Measurements from ENCODE around the gene CROCC2. TPM values are rescaled to one million over a fixed set of nuclear protein-coding genes. Genes with fewer than 3 reads are reported as not detected.
A peak's percentile ranks its signal among the peaks of the same experiment; 100 is the strongest.

Gene CROCC2
- total RNA-seq, 6 donors from 2014 or later = 0.23 to 17.8 (median 7.6) TPM

DNA sequence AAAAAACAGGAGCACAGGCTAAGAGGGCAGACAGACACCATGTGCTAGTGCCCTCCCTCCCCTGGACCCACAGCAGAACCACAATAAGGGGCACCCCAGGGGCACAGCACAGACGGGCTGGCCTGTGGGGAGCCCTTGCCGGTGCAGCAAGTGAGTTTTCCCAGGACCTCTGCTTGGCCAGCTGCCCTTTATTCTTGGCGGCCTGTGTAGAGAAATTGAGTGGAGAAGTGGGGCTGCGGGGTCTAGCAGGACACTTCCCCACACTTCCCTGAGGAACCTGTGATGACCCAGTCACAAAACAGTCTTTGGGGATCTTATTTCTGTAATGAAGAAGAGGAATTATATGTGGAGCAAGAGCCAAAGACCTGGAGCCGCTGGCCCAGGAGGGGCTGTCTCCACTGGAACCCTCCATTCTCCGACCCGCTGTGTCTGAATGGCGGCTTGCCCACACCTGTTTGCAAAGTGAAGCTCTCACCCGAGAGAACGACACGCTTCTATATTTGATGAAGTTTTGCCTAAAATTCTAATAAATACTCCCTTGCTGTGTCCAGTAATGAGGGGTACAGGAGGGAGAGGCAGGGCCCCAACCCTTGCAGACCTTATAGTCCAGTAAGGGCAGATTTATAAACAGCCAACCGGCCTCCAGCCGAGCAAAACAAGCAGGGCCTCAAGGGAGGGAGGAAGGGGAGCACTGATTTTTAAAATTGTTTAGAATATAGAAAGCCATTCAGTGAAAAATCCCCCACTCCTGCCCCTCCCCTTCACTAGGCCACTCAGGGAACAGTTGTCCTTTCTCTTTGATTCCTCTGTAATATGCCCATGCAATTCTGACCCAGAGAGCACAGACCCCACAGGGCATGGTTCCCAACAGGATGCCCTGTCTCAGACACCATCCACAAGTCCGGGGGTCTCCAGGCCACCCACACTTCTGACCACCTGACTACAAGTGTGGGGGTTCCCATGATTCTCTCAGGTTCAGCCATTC is 47.6 kb downstream of the CROCC2 start:
- TF ChIP-seq, protein P1, sequence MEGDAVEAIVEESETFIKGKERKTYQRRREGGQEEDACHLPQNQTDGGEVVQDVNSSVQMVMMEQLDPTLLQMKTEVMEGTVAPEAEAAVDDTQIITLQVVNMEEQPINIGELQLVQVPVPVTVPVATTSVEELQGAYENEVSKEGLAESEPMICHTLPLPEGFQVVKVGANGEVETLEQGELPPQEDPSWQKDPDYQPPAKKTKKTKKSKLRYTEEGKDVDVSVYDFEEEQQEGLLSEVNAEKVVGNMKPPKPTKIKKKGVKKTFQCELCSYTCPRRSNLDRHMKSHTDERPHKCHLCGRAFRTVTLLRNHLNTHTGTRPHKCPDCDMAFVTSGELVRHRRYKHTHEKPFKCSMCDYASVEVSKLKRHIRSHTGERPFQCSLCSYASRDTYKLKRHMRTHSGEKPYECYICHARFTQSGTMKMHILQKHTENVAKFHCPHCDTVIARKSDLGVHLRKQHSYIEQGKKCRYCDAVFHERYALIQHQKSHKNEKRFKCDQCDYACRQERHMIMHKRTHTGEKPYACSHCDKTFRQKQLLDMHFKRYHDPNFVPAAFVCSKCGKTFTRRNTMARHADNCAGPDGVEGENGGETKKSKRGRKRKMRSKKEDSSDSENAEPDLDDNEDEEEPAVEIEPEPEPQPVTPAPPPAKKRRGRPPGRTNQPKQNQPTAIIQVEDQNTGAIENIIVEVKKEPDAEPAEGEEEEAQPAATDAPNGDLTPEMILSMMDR (IDR thresholded peaks at IDR 0.05) = no peak
- TF ChIP-seq EP300 (IDR thresholded peaks at IDR 0.05) = no peak
- TF ChIP-seq POLR2A (IDR thresholded peaks at IDR 0.05) = no peak
- no peak for TF ChIP-seq POLR2AphosphoS5 (IDR thresholded peaks at IDR 0.05)
- H3K9me3 ChIP-seq = no peaks in the 10 kb centered on the region
- no peaks in the 10 kb centered on the region for H3K36me3 ChIP-seq
- DNase-seq (peak in 1 of 2 donors; percentile 36), ATAC-seq (ENCODE audit: low FRiP score in 2 of 2) (no peak)
- no peak overlapping the region for H3K4me3 ChIP-seq
- H3K27ac ChIP-seq = no peak overlapping the region
- no peaks in the 10 kb centered on the region for H3K27me3 ChIP-seq
- 66 to 72% methylated on average over 14 of the region's 14 CpGs for WGBS, 2 donors
- H3K4me1 ChIP-seq = peaks cover 0 to 8% (median 3%) of the 10 kb centered on the region in 4 donors

DNA sequence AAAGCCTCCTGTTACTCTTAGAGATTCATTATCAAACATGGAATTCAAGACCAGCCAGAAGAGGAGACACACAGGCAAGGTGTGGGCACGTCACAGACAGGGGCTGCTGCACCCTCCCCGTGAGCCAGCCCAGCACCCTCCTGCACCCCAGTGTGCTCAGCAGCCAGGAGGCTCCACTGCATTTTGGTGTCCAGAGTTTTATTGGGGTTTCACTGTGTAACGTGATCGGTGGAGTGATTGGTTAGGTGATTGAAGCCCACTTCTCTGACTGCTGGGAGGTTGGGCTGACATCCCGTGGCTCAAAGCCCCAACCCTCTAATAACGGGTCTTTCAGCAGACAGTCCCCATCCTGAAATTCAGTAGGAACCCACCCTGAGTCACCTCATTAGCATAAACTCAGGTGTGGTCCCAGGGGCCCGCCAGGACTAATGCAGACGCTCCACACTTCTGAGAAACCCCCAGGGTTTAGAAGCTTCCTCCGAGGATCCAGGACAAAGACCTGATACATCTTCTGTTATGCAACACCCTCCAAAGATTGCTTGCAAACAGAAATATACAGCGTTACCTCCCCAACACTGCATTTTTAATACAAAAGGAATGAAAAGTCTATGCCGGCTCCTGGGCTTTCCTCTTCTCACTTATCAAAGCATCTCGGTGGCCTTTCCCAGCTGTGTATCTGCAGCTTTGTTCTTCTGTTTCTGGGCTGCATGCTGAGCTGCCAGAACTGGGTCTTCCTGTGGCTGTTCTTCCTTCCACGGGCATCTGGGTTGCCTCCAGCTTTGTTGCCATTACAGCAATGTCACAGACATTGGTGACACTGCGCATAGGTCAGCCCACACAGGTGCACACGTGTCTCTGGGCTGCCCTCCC is 48.5 kb downstream of the CROCC2 start:
- TF ChIP-seq, protein P1 (IDR thresholded peaks at IDR 0.05) = no peak
- no peak for TF ChIP-seq EP300 (IDR thresholded peaks at IDR 0.05)

DNA sequence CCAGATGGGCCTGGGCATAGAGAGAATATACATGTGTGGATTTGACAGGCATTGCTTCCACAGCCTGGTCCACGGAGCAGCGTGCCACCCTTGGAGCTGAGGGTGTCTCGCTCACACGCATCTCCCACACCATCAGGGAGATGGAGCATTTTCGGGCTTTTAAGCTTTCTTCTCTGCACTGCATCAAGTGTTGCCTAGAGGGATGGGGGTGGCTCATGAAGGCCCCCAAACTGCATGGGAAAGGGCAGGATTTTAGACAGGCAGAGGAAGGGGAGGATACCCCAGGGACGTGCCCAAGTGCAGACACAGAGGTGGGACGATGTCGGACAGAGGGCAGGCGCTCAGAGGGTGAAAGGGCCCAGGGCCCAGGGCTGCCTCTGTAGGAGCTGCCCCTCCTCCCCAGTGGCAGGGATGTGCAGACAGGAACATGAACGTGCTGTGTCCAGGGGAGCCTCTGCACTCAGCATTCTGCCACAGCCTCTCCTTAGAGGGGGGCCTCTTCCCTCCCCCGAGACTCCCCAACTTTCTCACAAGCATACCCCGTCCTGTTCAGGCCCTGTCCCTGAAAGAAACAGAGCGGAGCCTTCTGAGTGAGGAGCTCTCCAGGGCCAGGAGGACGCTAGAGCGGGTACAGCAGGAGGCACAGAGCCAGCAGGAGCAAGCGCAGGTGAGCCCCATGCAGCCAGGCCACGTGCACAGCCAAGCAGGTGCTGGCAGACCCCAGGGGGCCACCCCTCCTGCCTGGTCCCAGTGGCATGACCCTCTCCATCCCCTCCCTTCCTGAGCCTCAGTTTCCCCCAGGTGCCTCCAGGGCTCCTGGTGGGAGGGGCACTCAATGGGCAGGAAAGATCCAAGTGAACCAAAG is 49.4 kb downstream of the CROCC2 start:
- peak in 1 of 2 donors; percentile 47 for DNase-seq
- TF ChIP-seq POLR2AphosphoS5 (IDR thresholded peaks at IDR 0.05) (no peak), POLR2A (IDR thresholded peaks at IDR 0.05) (no peak), EP300 (IDR thresholded peaks at IDR 0.05) (no peak)
- TF ChIP-seq, protein P1 (IDR thresholded peaks at IDR 0.05) = no peak

More for the DNA sequence above, 48.5 kb downstream of the CROCC2 start:
- Histone ChIP-seq H3K4me3 (no peak overlapping the region), H3K9me3 (no peaks in the 10 kb centered on the region), H3K4me1 (peaks cover 0 to 9% (median 3%) of the 10 kb centered on the region in 4 donors), H3K27ac (no peak overlapping the region), H3K36me3 (no peaks in the 10 kb centered on the region), H3K27me3 (no peaks in the 10 kb centered on the region)
- 55 to 65% methylated on average over 9 to 15 of the region's 15 CpGs for WGBS, 2 donors
- DNase-seq = peak in 1 of 2 donors; percentile 27
- no peak for ATAC-seq (ENCODE audit: low FRiP score in 2 of 2)

DNA sequence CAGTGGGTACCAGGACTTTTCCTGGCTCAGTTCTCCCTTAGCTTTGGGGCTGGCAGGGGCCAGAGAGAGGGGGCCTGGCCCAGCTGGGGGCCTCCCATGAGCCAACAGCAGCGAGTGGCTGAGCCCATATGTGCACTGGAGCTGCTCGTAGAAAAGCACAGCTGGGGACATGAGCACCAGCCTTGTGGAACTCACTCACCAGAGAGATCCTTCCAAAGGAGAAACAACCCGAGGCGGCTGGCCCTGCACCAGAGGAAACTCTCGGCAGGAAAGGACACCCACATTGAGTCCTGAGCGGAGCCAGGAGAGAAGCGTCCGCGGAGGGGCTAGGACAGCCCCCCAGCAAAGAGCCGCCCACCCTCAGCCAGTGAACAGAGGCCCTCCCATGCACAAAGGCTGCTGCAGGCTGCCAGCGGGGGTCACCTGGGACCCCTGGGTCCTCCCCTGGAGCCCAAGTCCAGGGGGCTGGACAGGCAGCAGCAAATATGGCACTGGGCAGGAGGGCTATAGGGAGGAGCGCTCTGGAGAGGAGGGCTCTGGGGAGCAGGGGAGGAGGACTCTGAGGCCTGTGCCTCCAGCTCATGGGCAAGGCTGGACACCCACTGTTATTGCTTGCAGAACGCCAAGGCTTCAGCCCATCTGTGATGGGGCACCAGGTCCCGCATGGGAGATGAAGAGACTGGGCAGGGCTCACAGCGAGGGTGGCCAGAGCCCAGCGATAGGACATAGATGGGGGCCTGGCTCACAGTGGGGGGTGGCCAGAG is 50.2 kb downstream of the CROCC2 start:
- no peak overlapping the region for H3K27ac ChIP-seq
- H3K4me3 ChIP-seq = no peak overlapping the region
- H3K36me3 ChIP-seq = no peaks in the 10 kb centered on the region
- TF ChIP-seq, protein P1 (IDR thresholded peaks at IDR 0.05) = no peak
- TF ChIP-seq EP300 (IDR thresholded peaks at IDR 0.05) = no peak
- no peak for TF ChIP-seq POLR2A (IDR thresholded peaks at IDR 0.05)
- no peak for TF ChIP-seq POLR2AphosphoS5 (IDR thresholded peaks at IDR 0.05)
- H3K9me3 ChIP-seq = no peaks in the 10 kb centered on the region
- H3K4me1 ChIP-seq = peaks cover 14 to 26% (median 18%) of the 10 kb centered on the region in 4 donors
- ATAC-seq (ENCODE audit: low FRiP score in 2 of 2) = no peak
- DNase-seq = peak in 1 of 2 donors; percentile 57
- H3K27me3 ChIP-seq = no peaks in the 10 kb centered on the region
- 71 to 81% methylated on average over 16 of the region's 16 CpGs for WGBS, 2 donors

More for the DNA sequence above, 49.4 kb downstream of the CROCC2 start:
- no peaks in the 10 kb centered on the region for H3K9me3 ChIP-seq
- H3K4me1 ChIP-seq = peaks cover 6 to 18% (median 11%) of the 10 kb centered on the region in 4 donors
- ATAC-seq (ENCODE audit: low FRiP score in 2 of 2) = no peak
- 78 to 84% methylated on average over 10 to 17 of the region's 17 CpGs for WGBS, 2 donors
- no peaks in the 10 kb centered on the region for H3K27me3 ChIP-seq
- no peak overlapping the region for H3K4me3 ChIP-seq
- H3K36me3 ChIP-seq = no peaks in the 10 kb centered on the region
- H3K27ac ChIP-seq = no peak overlapping the region
